Measurements from ENCODE around the gene TAT. TPM values are rescaled to one million over a fixed set of nuclear protein-coding genes. Genes with fewer than 3 reads are reported as not detected.
"Not testable (repeated sequence)": the region's sequence is repeated elsewhere in the genome, so short reads cannot be mapped to it uniquely, and the experiment has no call there.

The TAT gene
- polyA plus RNA-seq, 1 donor from 2014 or later, result not detected

- no peaks in the 10 kb centered on the region for H3K79me2 ChIP-seq (replicated peaks; ENCODE audit: insufficient read depth, low read length)
- no peak overlapping the region for H3K4me3 ChIP-seq (ENCODE audit: low read length)
- H4K20me1 ChIP-seq (ENCODE audit: insufficient read depth), result no peaks in the 10 kb centered on the region
- no peaks in the 10 kb centered on the region for H3K36me3 ChIP-seq (ENCODE audit: insufficient read depth, low read length)
- no peaks in the 10 kb centered on the region for H3F3A ChIP-seq (ENCODE audit: insufficient read depth, low read length, poor library complexity, severe bottlenecking)
- no peak overlapping the region for H2AFZ ChIP-seq (ENCODE audit: low read depth, low read length)
- no peak overlapping the region for H3K27ac ChIP-seq (ENCODE audit: low read length)
- no peak overlapping the region for H3K9ac ChIP-seq (ENCODE audit: low read length)
- no peak overlapping the region for H3K4me2 ChIP-seq (ENCODE audit: low read length)
- no peaks in the 10 kb centered on the region for H3K9me3 ChIP-seq (ENCODE audit: low read length)
- H3K9me2 ChIP-seq (ENCODE audit: insufficient read depth, low read length), result no peaks in the 10 kb centered on the region
- peaks cover 41% of the 10 kb centered on the region for H3K27me3 ChIP-seq (ENCODE audit: insufficient read depth, low read depth, low read length)
- TF ChIP-seq RAD21 (conservative IDR thresholded peaks at IDR 0.05) (no peak), MXI1 (conservative IDR thresholded peaks at IDR 0.05; ENCODE audit: poor library complexity, severe bottlenecking) (no peak), EP300 (conservative IDR thresholded peaks at IDR 0.05; ENCODE audit: poor library complexity, severe bottlenecking) (no peak), EZH2 (IDR thresholded peaks at IDR 0.05; ENCODE audit: borderline replicate concordance, insufficient read depth, low read length, poor library complexity, severe bottlenecking) (no peak), TAF1 (IDR thresholded peaks at IDR 0.05; ENCODE audit: low read depth) (no peak), SMC3 (conservative IDR thresholded peaks at IDR 0.05; ENCODE audit: poor library complexity) (no peak), POLR2AphosphoS5 (IDR thresholded peaks at IDR 0.05) (no peak), CTCF (IDR thresholded peaks at IDR 0.05; ENCODE audit: poor library complexity, severe bottlenecking) (no peak), REST (IDR thresholded peaks at IDR 0.05; ENCODE audit: borderline replicate concordance) (no peak)
These were observed 45.2 kb upstream of the TAT start for GRCh38 chr16:71622088-71622487.

- Histone ChIP-seq H3K79me2 (replicated peaks; ENCODE audit: insufficient read depth, low read length) (no peaks in the 10 kb centered on the region), H2AFZ (ENCODE audit: low read depth, low read length) (no peak overlapping the region), H3K9me2 (ENCODE audit: insufficient read depth, low read length) (no peaks in the 10 kb centered on the region), H3K27ac (ENCODE audit: low read length) (no peak overlapping the region), H3K9ac (ENCODE audit: low read length) (no peak overlapping the region), H3F3A (ENCODE audit: insufficient read depth, low read length, poor library complexity, severe bottlenecking) (no peaks in the 10 kb centered on the region), H3K36me3 (ENCODE audit: insufficient read depth, low read length) (no peaks in the 10 kb centered on the region), H3K4me2 (ENCODE audit: low read length) (no peak overlapping the region), H3K27me3 (ENCODE audit: insufficient read depth, low read depth, low read length) (peaks cover 5% of the 10 kb centered on the region), H4K20me1 (ENCODE audit: insufficient read depth) (no peaks in the 10 kb centered on the region), H3K9me3 (ENCODE audit: low read length) (no peaks in the 10 kb centered on the region), H3K4me3 (ENCODE audit: low read length) (no peak overlapping the region)
- TF ChIP-seq CTCF (IDR thresholded peaks at IDR 0.05; ENCODE audit: poor library complexity, severe bottlenecking) (no peak), EP300 (conservative IDR thresholded peaks at IDR 0.05; ENCODE audit: poor library complexity, severe bottlenecking) (no peak), MXI1 (conservative IDR thresholded peaks at IDR 0.05; ENCODE audit: poor library complexity, severe bottlenecking) (no peak), RAD21 (conservative IDR thresholded peaks at IDR 0.05) (no peak), SMC3 (conservative IDR thresholded peaks at IDR 0.05; ENCODE audit: poor library complexity) (no peak), EZH2 (IDR thresholded peaks at IDR 0.05; ENCODE audit: borderline replicate concordance, insufficient read depth, low read length, poor library complexity, severe bottlenecking) (no peak), REST (IDR thresholded peaks at IDR 0.05; ENCODE audit: borderline replicate concordance) (no peak), POLR2AphosphoS5 (IDR thresholded peaks at IDR 0.05) (no peak), TAF1 (IDR thresholded peaks at IDR 0.05; ENCODE audit: low read depth) (no peak)
These were observed 41.5 kb upstream of the TAT start for GRCh38 chr16:71618429-71618828.

GRCh38 chr16:71614956-71615355 is 38.1 kb upstream of the TAT start:
- not testable (repeated sequence) for H3K9ac ChIP-seq (ENCODE audit: low read length); H3K79me2 ChIP-seq (replicated peaks; ENCODE audit: insufficient read depth, low read length); H3K4me2 ChIP-seq (ENCODE audit: low read length); H4K20me1 ChIP-seq (ENCODE audit: insufficient read depth); H3K27ac ChIP-seq (ENCODE audit: low read length); H3K4me3 ChIP-seq (ENCODE audit: low read length); H2AFZ ChIP-seq (ENCODE audit: low read depth, low read length); H3K9me3 ChIP-seq (ENCODE audit: low read length); H3K27me3 ChIP-seq (ENCODE audit: insufficient read depth, low read depth, low read length); H3F3A ChIP-seq (ENCODE audit: insufficient read depth, low read length, poor library complexity, severe bottlenecking); H3K9me2 ChIP-seq (ENCODE audit: insufficient read depth, low read length); H3K36me3 ChIP-seq (ENCODE audit: insufficient read depth, low read length)

All from neural cell (in vitro differentiated cells).